Epithelial cell of esophagus (primary cell): Measurements from ENCODE around the gene ZBTB42.
A peak's percentile ranks its signal among the peaks of the same experiment; 100 is the strongest.

Experiments used
- DNase-seq: peaks from one replicate; pipeline ENCODE4 v3.0.0; 2010; ENCODE audit warnings: low read depth
- H3K4me3 ChIP-seq: 2 replicates; pipeline ENCODE4 v1.5.1; 2011; ENCODE audit warnings: mild to moderate bottlenecking, low read length, control low read depth
- CTCF ChIP-seq: IDR thresholded peaks from 2 replicates; pipeline ENCODE4 v1.5.1; 2011; ENCODE audit warnings: low read depth, mild to moderate bottlenecking, low read length, control low read depth, inconsistent platforms; ENCODE audit not compliant: insufficient read depth; ENCODE audit errors: missing control alignments

Gene ZBTB42

DNA sequence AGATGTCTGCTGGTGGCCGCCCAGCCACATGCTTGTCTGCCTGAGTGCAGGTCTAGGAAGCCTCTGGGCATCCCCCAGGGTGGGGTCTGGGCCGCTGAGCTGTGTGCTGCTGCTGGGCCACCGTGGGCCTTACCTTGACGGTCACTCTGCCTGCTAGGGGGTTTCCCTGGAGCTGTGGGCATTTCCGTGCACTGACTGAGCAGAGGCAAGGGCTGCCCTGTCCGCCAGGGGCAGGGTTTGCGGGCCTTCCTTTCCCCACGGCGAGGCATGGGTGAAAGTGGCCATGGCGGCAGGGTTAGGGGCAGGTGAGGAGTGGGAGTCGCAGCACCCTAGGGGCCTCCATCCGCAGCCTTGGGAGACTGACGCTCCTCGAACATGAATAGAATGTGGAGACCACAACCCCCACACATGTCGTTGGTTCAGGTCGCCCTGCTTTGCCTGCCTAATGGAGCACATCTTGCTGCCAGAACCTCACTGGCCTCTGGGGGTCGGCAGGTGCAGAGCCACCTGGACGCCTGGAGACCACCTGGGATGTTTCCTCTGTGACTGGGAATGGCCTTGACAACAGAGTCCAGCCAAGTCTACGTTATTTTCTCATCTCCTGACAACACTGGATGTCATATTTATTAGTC, 2.5 kb downstream of the ZBTB42 start:
- no peak for DNase-seq
- no peak for TF ChIP-seq CTCF
- no peak overlapping the region for H3K4me3 ChIP-seq

DNA sequence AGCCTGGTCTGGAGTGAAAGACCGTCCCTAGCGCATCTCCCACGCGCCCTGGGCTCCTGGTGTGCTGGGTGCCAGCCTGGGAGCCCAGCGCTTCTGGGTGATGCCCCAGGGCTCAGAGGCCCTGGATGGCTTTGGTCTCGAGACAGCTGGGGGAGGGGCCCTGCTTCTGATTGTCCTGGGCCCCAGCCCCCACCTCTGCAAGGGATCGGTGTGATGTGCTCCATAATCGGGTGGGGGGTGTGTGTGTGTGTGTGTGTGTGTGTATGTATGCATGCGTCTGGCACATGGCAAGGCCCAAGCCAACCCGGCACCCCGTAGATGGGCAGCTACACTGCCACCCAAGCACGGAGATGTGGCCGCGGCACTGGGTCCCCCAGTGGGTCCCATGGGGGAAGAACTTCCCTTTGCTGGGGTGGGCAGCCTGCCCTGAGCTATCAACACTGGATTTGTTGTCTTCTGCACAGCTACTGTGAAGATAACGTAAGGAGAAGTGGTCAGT, 3.1 kb downstream of the ZBTB42 start:
- peak; percentile 22 for DNase-seq
- no peak overlapping the region for H3K4me3 ChIP-seq
- no peak for TF ChIP-seq CTCF

DNA sequence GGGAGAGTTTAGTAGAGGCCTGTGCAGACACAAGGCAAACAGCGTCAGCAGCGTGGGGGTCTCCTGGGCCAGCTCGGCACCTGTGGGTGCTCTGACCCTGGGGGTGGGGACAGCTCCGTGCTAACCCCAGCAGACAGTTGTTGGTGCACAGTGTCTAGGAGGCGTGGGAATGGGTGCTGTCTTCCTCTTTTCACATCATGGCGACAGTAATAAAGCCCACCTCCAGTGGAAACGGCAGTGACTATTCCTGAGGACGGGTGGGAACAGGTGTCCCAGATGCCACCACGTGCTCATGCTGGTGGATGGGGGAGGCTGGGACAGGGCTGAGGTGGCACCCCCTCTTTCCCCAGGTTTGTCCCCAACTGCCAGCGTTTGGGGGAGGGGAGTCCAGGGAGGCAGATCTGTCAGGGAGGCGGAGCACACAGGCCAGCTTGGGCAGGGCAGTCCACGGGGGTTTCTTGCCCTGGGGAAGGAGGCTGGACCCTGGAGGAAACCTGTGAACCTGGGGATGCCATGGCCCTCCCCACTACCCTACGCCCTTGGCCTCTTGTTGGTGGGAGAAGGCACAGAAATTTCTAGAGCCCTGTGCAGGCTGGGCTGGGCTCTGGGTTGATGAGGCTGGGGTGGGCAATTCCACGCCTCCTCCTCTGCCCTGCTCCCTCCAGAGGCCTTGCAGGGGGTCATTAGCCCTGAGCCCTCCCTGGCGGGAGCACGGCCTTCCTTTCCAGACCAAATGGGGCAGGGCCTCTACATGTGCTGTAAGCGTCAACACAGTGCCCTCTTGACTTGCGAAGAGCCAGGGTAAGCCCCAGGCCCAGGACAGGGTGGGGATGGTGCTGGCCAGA, 3.8 kb downstream of the ZBTB42 start:
- no peak overlapping the region for H3K4me3 ChIP-seq
- no peak for DNase-seq
- TF ChIP-seq CTCF: no peak

- no peak for TF ChIP-seq CTCF
- peak; percentile 32 for DNase-seq
- no peak overlapping the region for H3K4me3 ChIP-seq
These were observed 4.4 kb downstream of the ZBTB42 start for GRCh38 chr14:104805326-104805678.

GRCh38 chr14:104805941-104806624, 5.2 kb downstream of the ZBTB42 start:
- no peak for TF ChIP-seq CTCF
- DNase-seq: no peak

DNA sequence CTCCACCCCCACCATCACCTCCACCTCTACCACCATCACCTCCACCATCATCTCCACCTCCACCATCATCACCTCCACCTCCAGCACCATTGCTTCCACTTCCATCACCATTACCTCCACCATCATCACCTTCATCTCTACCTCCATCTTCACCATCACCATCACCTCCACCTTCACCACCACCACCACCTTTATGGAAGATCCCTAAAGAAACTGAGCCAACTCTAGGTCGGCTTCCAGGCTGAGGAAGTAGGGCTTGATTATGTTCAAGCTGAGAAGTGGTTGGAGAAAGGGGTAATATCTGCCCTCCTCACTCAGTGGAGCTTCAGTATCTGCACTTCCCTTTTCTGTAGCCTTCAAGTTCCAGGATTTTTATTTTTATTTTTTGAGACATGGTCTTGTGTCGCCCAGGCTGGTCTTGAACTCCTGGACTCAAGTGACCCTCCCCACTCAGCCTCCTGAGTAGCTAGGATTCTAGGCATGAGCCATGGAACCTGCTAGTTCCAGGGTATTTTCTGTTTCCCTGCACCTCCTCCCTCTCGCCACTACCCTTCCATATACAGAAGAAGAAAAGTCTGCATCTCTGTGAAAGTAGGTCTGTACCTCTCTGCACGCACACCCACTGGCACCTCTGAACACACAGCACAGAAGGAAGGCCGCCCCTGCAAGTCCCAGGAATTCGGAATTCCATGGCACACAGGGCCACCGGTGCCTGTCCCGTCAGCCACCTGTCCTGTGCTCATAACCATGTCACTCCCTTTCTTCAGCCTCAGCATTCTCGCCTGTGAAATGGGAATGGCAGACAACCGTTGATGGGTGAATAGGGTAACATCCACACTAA, 5.9 kb downstream of the ZBTB42 start:
- no peak overlapping the region for H3K4me3 ChIP-seq
- no peak for DNase-seq
- TF ChIP-seq CTCF: no peak

More at GRCh38 chr14:104805941-104806624, 5.2 kb downstream of the ZBTB42 start:
- no peak overlapping the region for H3K4me3 ChIP-seq
